ENCODE measurements around the gene WWOX.
"Not testable (repeated sequence)": the region's sequence is repeated elsewhere in the genome, so short reads cannot be mapped to it uniquely, and the experiment has no call there.

WWOX gene

DNA sequence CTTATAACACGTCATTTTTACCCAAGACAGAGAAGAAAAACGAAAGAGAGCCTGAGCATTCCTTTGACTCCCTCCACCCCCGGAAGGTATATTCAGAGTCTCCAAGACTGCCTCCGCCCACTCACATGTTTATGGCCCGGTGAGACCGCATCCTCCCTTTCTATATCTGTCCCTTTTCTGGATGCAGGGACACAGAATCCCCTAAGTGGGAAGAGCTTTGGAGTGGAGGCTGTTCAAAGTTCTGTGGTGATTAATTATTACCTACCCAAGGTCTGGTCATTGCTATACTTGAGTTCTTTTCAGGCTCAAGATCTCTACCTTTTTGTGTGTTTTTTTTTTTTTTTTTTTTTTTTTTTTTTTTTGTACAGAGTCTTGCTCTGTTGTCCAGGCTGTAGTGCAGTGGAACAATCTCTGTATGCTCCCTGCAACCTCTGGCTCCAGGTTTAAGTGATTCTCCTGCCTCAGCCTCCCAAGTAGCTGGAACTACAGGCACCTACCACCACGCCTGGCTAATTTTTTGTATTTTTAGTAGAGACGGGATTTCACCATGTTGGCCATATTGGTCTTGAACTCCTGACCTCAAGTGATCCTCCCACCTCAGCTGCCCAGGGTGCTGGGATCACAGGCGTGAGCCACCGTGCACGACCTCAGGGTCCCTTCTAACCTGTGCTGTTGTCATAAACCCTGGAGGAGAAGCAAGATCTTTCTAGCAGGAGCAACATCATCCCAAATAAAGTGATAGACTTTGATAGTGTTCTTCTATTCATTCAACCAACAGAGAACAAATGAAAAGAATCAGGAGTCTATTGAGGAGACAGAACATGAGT is 407.1 kb downstream of the WWOX start:
- DNase-seq = no peak

DNA sequence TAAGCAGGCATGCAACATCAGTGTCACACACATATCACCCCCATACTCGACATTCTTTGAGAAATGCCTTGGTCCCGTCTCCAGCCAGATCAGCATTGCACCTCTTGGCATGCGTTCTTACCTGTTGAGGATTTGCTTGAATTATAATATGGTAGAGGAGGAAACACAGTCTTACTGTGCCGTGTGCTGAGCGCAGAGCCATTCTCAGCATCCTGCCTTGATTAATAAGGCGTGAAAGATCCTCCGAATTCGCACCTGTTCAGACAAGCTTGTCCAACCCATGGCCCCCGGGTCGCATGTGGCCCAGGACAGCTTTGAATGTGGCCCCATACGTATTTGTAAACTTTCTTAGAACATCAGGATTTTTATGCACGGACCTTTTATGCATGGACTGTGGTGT is 408.1 kb downstream of the WWOX start:
- no peak for DNase-seq

DNA sequence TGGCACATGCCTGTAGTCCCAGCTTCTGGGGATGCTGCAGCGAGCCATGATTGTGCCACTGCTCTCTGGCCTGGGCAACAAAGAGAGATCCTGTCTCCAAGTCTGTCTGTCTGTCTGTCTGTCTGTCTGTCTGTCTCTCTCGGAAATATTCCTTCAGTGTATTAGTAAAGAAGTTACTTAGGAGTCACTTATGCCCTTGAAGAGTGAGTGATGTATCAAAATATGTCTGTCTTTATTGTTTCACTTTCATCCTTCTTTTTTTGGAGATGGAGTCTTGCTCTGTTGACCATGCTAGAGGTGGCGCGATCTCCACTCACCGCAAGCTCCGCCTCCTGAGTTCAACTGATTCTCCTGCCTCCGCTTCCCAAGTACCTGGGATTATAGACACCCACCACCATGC is 410.5 kb downstream of the WWOX start:
- no peak for DNase-seq

DNA sequence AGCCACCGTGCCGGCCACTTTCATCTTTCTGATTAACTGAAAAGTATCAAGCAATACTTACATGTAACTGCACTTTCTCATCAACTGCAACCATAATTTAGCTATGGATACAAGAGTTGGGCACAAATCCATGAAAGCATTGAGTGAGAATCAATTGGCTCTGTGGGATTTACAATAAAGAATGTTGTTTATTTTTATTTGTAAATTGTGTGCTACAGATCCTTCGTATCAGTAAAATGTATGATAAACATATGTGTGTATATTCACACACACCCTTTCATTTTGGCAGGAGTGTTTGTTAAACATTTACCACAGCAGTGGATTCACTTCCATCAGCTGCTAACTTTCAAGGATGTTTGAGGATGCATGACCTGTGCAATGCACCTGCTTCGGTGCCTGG is 411.0 kb downstream of the WWOX start:
- DNase-seq = no peak

DNA sequence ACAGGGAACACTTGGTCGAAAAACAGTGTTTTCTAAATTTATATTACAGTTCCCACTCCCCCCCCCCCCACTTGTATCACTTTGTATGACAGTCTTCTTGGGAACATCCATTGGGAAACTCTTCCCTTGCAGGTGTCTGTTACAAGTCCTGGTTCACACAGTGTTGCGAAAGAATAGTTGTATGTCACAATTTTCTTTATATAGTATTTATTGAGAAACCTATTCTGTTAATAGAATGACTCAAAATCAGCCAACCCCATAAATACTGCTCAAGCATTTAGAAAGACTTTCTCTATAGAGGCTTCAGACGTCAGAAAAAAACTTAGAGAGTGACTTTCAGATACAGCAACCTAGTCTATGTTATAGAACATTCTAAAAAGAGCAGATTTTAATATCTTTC is 414.4 kb downstream of the WWOX start:
- DNase-seq = no peak

DNA sequence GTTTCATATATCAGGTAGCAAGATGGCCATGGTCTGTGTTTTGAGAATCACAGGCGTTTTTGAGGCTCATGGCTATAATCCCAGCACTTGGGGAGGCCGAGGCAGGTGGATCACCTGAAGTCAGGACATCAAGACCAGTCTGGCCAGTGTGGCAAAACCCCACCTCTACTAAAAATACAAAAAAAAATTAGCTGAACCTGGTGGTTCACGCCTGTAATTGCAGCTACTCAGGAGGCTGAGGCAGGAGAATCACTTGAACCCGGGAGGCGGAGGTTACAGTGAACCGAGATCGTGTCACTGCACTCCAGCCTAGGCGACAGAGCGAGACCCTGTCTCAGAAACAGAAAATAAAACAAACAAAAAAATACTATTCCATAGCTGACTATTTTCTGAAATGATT is 415.4 kb downstream of the WWOX start:
- not testable (repeated sequence) for DNase-seq

DNA sequence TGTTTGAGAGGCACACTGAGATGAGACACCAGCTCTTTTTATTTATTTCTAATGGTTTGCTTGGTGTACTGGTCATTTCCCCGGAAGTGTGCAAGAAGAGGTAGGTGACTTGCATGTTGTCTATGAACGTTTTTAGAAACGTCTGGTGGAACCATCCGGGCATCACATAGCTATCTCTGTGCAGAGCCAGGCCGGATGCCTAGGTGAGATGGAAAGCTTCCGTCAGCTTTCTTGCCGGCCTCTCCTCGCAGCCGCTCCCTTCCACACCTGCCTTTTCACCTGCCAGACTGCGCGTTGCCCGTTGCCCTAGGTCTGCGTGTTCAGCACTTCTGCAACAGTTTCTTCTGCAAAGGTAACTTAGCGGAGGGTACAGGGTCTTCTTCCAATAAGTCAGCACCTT is 416.0 kb downstream of the WWOX start:
- no peak for DNase-seq

DNA sequence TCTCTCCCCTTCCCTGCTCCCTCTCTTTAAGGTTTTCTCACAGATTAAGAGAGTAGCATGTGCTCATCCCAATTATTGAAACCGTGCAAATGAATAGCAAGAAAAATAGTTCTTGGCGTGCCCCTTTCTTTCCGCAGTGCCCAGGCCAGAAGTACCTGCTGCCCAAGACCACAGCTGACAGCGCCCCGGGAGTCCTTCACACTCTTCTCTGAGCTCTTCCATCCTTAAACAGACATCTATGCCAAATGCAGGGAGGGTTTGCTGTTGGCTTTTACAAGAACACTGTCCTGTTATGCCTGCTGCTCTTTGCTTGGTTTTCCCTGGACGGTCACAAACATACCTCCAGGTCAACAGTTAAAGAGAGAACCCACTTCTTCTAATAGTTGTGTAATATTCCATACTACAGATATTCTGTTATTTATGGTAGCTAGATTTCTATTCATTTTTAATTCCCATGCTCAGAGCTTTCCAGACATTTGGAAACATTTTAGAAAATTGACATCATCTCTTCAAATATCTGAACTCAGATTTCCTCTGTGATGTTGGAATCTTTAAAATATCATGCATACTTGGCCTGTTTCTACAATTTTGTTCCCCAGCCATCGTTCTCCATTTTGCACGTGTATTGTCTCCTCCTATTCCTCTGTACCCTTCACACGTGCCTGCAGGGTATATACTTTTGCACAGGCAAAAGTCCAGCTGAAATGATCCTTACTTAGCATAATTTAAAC is 416.7 kb downstream of the WWOX start:
- DNase-seq = no peak

DNA sequence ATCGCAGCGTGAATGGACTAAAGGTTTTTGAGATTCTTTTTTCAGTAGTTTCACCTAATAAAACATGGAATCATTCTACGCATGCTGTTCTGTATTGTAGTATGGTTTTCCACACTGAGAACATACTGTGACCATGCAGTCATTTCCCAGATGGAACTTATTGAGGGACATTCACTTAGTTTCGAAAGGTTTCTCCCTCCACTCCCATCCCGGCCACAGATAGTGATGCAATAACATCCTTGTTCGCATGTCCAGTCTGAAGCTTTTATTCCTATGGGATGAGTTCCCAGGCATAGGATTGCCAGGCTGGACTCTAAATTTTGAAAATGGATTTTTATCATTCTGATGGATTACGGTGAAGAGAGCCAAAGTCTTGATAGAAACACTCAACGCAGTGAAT is 420.4 kb downstream of the WWOX start:
- DNase-seq = no peak

DNA sequence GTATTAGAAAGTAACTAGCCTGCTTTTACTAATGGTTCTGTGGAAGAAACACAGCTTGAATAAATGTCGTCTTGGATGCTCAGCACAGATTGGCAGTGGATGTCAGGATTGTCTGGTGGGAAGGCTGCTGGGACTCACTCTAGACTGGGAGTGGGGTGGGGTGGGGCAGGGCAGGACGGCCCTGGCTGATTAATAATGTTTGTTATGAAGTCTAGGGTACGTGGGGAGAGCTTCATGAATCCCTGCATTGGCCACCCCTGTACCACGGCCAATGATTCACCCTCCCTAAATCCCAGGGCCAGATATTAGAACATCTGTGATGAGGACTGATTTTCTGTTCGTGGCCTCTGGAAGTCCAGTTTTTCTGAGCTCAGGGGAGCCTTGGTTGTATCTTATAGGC is 421.0 kb downstream of the WWOX start:
- no peak for DNase-seq

DNA sequence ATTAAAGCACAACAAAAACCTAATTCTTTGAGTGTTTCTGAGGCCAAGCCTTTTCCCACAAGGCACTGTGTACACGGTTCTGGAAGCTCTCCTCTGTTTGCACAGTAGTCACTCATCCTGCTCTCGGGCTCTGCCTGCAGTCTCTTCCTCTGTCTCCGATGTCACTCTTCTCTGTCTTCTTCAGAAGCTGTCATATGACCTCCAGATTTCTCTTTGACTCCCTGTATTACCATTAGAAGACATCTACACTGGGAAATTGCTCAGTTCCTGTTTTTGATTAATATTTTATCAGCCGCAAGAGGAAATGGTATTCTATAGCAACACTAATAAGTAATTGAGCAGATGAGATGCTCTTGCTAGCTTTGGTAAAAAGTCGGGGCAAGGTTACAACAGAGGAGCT is 422.9 kb downstream of the WWOX start:
- DNase-seq = no peak

DNA sequence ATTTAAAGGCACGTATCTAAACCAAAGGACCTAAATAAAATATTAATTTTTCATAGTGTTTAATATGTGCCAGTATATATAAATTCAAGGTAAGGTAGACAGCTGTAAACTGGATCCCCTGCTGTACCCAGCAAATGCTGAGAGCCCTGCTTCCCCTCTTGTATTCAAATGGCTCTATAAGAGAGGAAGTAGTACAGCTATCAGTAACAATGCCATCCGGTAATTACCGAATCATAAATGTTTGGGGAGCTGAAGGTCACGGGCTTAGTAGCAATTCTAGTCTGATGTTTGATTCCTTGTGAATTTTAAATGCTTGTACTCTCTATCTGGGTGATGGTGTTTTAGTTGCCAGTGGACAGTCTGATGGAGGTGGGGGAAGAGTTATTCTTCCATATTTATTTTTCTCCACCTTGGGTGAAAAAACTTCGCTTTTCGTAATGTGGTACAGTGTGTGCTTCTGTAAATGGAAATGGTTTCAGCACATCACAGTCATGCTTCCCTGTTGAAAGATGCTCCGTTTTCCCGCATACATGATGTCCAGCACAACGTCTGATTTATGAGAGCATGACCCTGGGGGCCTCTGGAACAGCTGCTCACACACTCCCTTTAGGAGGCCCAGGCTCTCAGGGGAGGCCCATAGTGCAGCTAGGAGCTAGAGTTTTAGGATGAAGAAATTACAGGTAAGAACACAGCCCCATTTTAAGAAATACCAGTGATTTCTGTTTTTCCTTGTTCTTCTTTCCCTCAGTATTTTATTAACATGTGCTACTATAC is 423.9 kb downstream of the WWOX start:
- peak; percentile 36 for DNase-seq

DNA sequence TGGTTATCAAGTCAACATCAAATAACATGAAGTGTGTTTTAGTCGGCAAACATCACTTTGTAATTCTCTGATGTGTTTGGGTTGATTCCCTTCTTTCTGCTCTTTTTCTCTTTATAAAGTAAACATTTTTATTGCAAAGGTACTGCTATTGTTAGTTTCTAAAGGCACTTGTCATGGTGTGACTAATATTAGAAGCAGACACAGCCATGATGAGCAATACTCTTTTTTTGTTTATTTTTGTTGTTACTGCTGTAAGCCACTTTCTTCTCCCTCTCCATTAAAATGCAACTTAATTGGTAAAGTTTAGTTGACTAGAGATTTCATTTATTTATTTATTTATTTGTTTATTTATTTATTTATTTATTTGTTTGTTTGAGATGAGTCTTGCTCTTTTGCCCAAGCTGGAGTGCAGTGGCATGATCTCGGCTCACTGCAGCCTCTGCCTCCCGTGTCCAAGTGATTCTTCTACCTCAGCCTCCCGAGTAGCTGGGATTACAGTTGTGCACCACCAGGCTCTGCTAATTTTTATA is 424.7 kb downstream of the WWOX start:
- no peak for DNase-seq

DNA sequence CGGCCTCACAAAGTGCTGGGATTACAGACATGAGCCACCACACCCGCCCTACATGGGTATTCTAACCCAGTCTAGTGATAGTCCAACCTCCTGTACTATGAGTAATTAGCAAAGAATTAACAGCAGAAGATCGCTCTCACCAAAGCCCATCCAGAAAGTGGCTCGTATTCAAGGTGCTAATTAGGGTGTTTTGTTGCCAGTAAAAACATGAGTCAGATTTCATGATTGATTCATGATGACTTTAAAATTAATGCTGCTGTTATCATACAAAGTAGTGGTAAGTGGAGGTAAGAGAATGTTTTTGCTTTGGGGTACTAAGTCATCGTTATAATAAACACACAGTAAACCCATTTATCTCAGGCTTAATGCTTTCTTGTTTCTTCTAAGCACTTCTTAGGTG is 428.8 kb downstream of the WWOX start:
- no peak for DNase-seq

DNA sequence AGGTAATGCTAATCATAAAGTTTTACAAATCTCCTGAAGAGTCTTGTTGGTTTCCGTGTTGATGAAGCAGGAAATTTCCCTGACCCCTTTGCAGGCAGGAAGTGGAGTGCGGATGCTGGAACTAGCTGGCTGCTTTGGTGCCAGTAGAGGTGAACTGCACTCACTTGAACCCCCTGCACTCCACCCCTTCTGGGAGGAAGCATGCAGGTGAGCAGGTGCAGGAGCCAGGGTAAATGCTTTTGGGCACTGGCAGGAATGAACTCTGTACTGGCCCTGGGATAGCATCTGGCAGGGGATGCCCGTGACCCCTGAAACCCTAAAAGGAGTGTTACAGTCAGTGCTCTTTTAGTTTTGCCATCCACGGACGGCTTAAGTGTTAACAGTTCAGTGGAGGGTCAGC is 430.4 kb downstream of the WWOX start:
- DNase-seq = no peak

DNA sequence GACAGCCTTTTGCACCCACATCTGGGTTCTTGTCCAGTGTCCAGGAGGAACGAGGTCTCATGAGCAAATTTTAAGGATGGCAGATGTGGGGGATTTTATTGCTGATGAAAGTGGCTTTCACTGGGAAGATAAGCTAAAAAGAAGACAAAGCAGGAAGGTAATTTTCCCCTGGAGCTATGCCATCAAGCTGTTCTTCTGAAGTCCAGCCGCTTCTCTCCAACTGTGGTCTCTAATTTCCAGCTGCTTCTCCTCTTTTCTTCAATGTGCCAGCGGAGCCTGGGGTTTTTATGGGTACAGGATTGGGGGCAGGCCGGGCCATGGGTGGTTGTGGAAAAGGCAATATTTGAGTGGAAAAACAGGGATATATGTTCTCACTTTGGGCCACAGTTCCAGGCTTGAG is 430.8 kb downstream of the WWOX start:
- no peak for DNase-seq

DNA sequence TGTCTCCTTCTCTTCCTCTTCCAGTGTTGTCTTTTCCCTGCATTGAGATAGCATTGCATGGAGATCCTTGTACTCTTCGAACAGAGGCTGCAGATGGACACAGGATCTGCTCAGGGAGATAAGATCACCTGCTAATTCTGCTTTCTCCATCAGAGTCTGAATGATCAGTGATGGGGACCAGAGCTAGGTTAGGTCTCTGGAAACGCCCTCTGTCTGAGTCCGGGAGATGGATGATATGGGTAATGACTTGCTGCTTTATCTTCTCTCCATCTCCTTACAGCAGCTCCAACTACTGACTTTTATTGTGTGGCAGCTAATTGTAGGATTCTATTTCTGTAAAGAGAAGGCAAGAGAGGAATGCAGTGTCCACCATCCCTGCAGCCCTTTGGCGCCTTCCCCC is 435.6 kb downstream of the WWOX start:
- DNase-seq = no peak

DNA sequence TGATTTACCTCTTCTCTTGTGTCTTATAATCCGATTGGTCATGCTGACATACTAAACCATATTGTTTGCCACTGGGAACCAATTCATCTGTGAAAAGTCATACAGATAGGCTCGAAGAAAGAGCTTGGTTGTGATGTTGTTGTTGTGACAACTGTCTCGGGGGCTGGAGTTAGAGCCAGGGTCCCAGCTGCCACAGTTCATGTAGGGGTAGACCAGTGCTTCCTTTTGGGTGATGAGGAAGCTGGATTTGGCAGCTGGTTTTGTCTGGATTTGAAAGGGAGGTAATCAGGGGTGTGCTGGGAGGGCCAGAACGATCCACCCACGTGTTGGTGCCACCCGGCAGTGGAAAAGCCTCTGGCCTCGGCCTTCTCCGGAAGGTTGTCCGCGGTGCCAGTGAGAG is 438.1 kb downstream of the WWOX start:
- DNase-seq = no peak

DNA sequence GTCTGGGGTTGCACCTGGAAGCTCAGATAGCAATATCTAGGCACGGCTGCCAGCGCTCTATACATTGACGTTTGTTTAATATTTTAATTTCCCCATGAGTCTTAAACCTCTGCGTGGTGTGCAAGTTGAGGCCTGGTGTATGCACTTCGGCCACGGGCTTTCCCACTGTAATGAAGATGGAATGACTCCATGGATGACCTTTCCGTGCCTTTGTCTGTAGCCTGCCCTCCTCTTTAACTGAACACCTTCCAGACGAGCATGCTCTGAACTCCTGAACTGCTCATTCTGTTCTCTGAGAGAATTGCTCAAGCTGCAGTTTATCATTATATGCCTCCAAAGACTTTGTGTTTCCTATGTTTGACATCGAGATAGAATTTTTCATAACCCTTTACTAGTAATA is 438.8 kb downstream of the WWOX start:
- DNase-seq = no peak

DNA sequence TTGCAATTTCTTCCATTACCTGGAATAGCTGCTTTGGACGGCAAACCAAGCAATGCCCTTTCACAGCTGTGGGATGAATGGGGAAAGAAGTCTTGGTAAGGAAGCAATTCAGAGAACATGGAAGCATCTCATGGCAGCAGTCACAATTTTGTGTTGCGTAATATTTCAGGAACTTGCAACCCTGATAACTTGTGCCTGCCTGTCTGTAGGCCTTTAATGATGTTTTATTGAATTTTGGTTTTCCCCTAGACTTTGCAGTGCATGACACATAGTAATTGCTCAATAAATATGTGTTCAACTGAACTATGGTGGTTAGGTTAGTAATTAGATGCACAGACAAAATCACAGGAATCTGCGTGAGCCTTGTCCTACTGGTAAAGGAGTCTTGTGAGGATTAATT is 439.5 kb downstream of the WWOX start:
- DNase-seq = no peak

DNA sequence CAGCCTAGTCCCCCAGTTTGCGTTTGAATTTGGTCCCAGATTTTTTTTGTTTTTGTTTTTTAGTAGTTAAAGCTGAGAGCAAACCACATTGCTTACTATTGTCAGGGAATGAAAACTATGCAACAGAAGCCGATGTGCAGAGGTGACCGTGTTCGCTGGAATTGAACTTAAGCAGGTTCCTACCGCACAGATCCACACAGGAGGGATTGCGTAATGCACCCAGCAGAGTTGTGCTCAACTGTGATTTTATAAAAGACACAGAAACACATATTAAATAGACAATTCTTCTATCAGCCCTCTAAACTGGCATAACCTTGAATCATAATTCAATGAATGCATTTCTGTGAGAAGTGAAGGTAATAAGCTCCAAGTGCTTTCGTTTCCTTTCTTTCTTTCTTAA is 443.0 kb downstream of the WWOX start:
- DNase-seq = no peak

DNA sequence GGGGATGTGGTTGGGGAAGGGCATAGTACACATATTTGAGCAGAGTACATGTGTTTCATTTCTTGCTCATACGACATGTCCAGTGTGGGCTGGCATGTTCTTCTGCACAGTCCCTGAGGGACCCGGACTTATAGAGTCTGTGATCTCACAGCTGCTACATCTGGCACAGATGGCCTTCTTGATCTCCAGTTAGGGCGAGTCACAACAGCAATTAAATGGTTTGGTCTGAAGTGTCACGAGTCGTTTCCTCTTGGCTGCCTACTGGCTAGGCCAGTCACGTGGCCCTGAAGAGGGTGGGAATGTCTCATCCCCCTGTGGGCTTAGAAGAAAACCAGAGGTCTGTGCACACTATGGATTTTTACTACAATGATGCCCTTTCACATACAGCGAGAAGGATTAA is 443.6 kb downstream of the WWOX start:
- DNase-seq = no peak

DNA sequence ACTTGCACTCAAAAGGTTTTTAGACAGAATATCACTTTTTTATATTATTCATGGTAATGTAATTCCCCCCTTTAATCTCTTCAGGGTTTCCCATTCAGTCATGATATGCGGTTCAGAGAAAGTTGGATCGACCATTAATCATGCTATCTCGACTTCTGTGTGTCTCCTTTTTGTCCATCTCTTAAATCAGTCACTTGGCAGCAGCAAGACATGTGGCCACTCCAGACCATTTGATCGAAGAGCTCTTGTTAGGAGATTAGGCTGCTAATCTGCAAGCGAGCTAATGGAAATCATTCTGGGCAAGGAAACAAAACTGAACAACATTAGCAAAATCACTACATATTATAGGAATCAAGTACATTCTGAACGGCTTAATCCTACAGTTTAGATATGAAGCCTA is 449.9 kb downstream of the WWOX start:
- no peak for DNase-seq
